ENCODE results near the gene DNHD1. TPM values are rescaled to one million over a fixed set of nuclear protein-coding genes. Genes with fewer than 3 reads are reported as not detected.

DNHD1 gene
- total RNA-seq, 2 donors from 2014 or later: 22.4 to 38.5 TPM

DNA sequence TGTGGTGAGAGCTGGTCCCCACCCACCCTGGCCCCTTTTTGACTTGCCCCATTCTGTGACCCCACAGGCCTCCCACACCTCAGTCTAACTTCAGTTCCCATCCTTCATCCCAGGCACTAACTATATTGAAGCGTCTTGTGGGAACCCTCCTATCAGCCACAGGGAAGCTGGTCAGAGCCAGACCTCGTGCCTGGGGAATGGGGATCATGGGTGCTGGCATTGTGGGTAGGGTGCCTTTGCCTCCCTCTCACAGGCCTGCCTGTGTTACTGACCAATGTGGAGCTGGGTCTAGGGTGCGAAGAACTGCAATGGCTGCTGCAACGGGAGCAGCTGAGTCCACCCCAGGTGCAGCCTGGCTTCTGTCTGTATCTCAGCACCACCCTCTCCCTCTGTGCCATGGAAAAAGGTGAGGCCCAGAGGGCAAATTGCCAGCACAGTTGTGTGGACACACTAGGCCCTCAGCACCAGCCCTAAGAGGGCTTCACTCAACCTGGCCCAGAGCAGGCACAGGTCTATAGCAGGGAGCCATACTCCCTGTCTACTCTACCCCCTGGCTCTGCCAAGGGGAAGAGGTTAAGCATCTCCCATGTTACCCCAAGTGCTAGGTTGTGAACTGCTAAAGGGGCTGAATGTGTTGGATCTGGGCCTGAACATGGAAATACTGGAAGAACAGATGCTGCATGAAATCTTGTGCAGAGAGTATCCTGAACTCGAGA lies 69.1 kb downstream of the DNHD1 start:
- ATAC-seq (no peak), DNase-seq (ENCODE audit: low spot score in 2 of 2) (no peak)
- Mint-ChIP-seq H3K27ac (peak overlapping the region in 1 of 2 donors; percentile 1), H3K9me3 (no peaks in the 10 kb centered on the region), H3K36me3 (peaks cover 0 to 4% of the 10 kb centered on the region in 2 donors)

DNA sequence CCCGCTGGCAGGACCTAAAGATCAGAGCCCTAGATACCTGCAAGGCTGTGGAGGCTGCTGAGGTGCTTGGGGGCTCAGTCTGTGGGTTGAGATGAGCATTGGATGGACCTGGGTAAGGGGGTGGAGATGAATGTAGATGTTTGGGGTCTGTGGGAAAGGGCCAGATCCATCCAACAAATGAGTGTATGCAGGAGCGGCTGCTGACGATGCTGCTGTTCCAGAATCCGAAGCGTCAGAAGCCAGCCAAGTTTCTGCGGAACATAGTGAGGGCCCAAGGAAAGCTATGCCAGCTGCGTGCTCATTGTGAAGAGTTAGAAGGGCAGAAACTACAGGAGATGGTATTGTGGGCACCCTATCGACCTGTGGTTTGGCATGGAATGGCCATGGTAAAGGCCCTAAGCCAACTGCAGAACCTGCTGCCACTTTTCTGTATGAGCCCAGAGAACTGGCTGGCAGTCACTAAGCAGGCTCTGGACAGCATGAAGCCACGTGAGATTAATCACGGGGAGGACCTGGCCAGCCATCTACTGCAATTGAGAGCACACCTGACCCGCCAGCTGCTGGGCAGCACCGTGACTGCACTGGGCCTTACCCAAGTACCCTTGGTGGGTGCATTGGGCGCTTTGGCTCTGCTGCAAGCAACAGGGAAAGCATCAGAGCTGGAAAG lies 69.8 kb downstream of the DNHD1 start:
- H3K9me3 Mint-ChIP-seq: no peaks in the 10 kb centered on the region
- peaks cover 0 to 6% of the 10 kb centered on the region in 2 donors for H3K36me3 Mint-ChIP-seq
- ATAC-seq (no peak), DNase-seq (ENCODE audit: low spot score in 2 of 2) (no peak)
- H3K27ac Mint-ChIP-seq: no peak overlapping the region

DNA sequence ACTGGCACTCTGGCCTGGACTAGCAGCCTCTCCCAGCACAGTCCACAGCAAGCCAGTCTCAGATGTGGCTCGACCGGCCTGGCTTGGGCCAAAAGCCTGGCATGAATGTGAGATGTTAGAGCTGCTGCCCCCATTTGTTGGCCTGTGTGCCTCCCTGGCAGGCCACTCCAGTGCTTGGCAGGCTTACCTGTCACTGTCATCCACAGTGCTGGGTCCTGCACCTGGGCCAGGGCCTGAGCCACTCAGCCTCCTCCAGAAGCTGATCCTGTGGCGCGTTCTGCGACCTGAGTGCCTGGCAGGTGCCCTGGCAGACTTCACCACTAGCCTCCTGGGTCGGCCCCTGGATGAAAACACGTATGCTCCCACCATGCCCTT lies 70.3 kb downstream of the DNHD1 start:
- Mint-ChIP-seq H3K36me3 (peaks cover 0 to 9% of the 10 kb centered on the region in 2 donors), H3K27ac (no peak overlapping the region), H3K9me3 (no peaks in the 10 kb centered on the region)
- ATAC-seq: no peak
- DNase-seq (ENCODE audit: low spot score in 2 of 2): no peak

GRCh38 chr11:6568191-6568918 lies 71.3 kb downstream of the DNHD1 start:
- no peak for ATAC-seq
- Mint-ChIP-seq H3K9me3 (no peaks in the 10 kb centered on the region), H3K36me3 (peaks cover 0 to 9% of the 10 kb centered on the region in 2 donors), H3K27ac (no peak overlapping the region)
- no peak for DNase-seq (ENCODE audit: low spot score in 2 of 2)

DNA sequence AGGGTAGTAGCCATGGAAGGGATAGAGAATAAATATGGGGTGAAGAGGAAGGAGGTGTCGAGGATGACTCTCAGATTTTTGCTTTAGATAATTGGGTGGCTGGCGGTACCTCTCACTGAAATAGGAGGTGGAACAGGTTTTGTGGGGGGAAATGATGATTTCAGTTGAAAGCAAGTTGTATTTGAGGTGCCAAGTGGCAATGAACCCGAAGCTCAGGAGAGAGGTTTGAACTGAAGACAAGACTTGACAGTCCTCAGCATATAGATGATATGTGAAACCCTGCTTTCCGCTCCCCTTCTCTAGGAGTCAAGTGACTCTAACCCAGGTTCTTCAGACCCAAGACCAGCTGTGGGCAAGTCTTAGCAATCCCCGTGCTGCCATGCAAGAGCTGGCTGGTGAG lies 72.6 kb downstream of the DNHD1 start:
- Mint-ChIP-seq H3K9me3 (no peaks in the 10 kb centered on the region), H3K27ac (peak overlapping the region in 1 of 2 donors; percentile 18), H3K36me3 (peaks cover 0 to 9% of the 10 kb centered on the region in 2 donors)
- DNase-seq (ENCODE audit: low spot score in 2 of 2): no peak
- no peak for ATAC-seq

DNA sequence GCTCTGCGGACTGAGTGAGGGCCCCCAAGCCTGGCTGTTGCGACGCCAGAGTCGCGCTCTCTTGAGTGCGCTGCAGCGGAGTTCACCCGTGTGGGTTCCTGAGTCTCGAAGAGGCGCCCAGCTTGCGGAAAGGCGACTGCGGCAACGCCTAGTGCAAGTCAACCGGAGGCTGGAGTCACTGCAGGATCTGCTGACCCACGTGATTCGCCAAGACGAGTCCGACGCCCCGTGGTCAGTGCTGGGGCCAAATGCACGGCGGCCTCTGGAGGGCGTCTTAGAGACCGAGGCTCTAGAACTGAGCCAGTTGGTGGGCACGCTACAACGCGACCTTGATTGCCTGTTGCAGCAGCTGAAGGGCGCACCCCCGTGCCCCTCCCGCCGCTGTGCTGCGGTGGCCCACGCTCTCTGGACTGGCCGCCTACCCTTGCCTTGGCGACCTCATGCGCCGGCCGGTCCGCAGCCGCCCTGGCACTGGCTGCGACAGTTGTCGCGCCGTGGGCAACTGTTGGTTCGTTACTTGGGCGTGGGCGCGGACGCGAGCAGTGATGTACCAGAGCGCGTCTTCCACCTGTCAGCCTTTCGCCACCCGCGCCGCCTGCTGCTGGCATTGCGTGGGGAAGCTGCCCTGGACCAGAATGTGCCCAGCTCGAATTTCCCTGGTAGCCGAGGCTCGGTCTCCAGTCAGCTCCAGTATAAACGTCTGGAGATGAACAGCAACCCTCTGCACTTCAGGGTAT lies 73.8 kb downstream of the DNHD1 start:
- no peak for ATAC-seq
- no peak for DNase-seq (ENCODE audit: low spot score in 2 of 2)
- no peak overlapping the region for H3K27ac Mint-ChIP-seq
- H3K9me3 Mint-ChIP-seq: no peaks in the 10 kb centered on the region
- peaks cover 0 to 9% of the 10 kb centered on the region in 2 donors for H3K36me3 Mint-ChIP-seq

DNA sequence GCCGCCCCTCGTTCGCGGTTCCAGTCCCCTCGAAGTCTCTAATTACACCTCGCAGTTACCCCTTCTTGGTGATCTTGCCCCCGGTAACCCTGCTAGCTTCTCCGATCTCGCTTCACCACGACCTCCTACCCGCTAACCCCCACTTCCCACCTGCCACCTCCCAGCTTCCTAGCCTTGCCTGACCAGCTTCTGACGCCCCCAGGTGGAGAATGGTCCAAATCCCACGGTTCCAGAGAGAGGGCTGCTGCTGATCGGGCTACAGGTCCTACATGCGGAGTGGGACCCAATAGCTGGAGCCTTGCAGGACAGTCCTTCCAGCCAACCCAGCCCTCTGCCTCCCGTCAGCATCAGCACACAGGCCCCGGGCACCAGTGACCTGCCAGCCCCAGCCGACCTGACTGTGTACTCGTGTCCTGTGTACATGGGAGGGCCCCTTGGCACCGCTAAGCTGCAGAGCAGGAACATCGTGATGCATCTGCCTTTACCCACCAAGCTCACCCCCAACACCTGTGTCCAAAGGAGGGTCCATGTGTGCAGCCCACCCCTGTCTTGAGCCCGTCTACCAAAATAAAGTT lies 74.4 kb downstream of the DNHD1 start:
- ATAC-seq (no peak), DNase-seq (ENCODE audit: low spot score in 2 of 2) (no peak)
- H3K36me3 Mint-ChIP-seq: peaks cover 0 to 9% of the 10 kb centered on the region in 2 donors
- H3K9me3 Mint-ChIP-seq: no peaks in the 10 kb centered on the region
- no peak overlapping the region for H3K27ac Mint-ChIP-seq

DNA sequence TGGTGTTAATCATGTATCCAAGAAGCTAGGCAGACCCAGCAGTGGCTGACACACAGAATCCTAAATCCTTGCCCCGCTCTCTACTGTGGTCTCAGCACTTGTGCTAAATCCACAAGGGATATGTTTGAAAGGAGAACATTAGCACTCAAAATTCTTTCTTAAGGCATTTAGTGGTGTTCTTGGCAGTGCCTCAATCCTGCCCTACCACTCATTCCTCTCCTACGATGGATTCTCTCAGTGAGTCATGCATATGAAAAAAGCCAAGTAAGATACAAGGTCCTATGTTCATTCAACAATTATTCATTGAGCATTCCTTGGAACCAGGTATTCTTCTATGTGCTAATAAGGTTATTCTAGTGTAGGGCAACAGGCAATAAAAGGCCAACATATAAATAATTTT lies 75.1 kb downstream of the DNHD1 start:
- Mint-ChIP-seq H3K36me3 (peaks cover 0 to 9% of the 10 kb centered on the region in 2 donors), H3K27ac (no peak overlapping the region), H3K9me3 (no peaks in the 10 kb centered on the region)
- DNase-seq (ENCODE audit: low spot score in 2 of 2): no peak
- no peak for ATAC-seq

- no peaks in the 10 kb centered on the region for H3K9me3 Mint-ChIP-seq
- no peak for ATAC-seq
- H3K27ac Mint-ChIP-seq: no peak overlapping the region
- peaks cover 0 to 9% of the 10 kb centered on the region in 2 donors for H3K36me3 Mint-ChIP-seq
- no peak for DNase-seq (ENCODE audit: low spot score in 2 of 2)
Measured at GRCh38 chr11:6574816-6575715, 78.0 kb downstream of the DNHD1 start.

- H3K36me3 Mint-ChIP-seq: peaks cover 0 to 13% of the 10 kb centered on the region in 2 donors
- DNase-seq (ENCODE audit: low spot score in 2 of 2) (no peak), ATAC-seq (no peak)
- H3K9me3 Mint-ChIP-seq: no peaks in the 10 kb centered on the region
- H3K27ac Mint-ChIP-seq: no peak overlapping the region
Measured at GRCh38 chr11:6576471-6577373, 79.6 kb downstream of the DNHD1 start.

DNA sequence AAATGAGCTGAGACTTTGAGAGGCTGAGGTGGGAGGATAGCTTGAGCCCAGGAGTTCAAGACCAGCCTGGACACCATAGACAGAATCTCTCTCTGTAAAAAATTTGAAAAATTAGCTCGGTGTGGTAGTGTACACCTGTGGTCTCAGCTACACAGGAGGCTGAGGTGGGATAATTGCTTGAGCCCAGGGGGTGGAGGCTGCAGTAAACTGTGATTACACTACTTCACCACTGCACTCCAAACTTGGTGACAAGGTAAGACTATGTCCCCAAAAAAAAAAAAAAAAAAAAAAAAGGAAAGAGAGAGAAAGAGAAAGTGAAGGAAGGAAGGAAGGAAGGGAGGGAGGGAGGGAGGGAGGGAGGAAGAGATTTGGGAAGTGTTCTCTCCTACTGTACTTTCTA lies 81.1 kb downstream of the DNHD1 start:
- DNase-seq (ENCODE audit: low spot score in 2 of 2) (no peak), ATAC-seq (no peak)
- Mint-ChIP-seq H3K9me3 (peaks cover 5% of the 10 kb centered on the region in 2 donors), H3K36me3 (peaks cover 4 to 14% of the 10 kb centered on the region in 2 donors), H3K27ac (no peak overlapping the region)

DNA sequence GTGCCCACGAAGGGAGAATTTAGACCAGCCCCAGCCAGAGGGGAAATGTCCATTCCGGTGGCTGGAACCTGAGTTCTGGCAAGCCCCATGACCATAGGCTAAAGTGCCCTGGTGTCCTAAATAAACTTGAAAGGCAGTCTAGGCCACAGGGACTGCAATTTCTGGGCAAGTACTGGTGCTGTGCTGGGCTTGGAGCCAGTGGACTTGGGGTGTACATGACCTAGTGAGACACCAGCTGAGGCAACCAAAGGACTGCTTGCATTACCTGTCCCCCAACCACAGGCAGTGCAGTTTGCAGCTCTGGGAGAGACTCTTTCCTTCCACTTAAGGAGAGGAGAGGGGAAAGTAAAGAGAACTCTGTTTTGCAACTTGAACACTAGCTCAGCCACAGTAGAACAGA lies 82.6 kb downstream of the DNHD1 start:
- no peak for ATAC-seq
- DNase-seq (ENCODE audit: low spot score in 2 of 2): no peak
- no peak overlapping the region for H3K27ac Mint-ChIP-seq
- peaks cover 19 to 30% of the 10 kb centered on the region in 2 donors for H3K36me3 Mint-ChIP-seq
- peaks cover 12 to 19% of the 10 kb centered on the region in 2 donors for H3K9me3 Mint-ChIP-seq

GRCh38 chr11:6583584-6583983 lies 86.5 kb downstream of the DNHD1 start:
- Mint-ChIP-seq H3K27ac (no peak overlapping the region), H3K36me3 (peaks cover 28 to 35% of the 10 kb centered on the region in 2 donors), H3K9me3 (peaks cover 12 to 22% of the 10 kb centered on the region in 2 donors)
- ATAC-seq (no peak), DNase-seq (ENCODE audit: low spot score in 2 of 2) (no peak)

- peaks cover 12 to 22% of the 10 kb centered on the region in 2 donors for H3K9me3 Mint-ChIP-seq
- no peak for DNase-seq (ENCODE audit: low spot score in 2 of 2)
- no peak overlapping the region for H3K27ac Mint-ChIP-seq
- peaks cover 28 to 35% of the 10 kb centered on the region in 2 donors for H3K36me3 Mint-ChIP-seq
- no peak for ATAC-seq
Measured at GRCh38 chr11:6584528-6584927, 87.4 kb downstream of the DNHD1 start.

Data from activated naive CD4-positive, alpha-beta T cell treated with anti-CD3 and anti-CD28 coated beads, Interleukin-2, amount 50 U/mL, for 72 hours (primary cell).